K562 (cell line): ENCODE results near the gene METRN. TPM values are rescaled to one million over a fixed set of nuclear protein-coding genes. Genes with fewer than 3 reads are reported as not detected.

Experiments
- ATAC-seq: fragments of 200-7000 bp; cut with Tn5 transposase; 3 replicates; pipeline ENCODE4 v1.9.1; 2020; ENCODE audit warnings: moderate library complexity
- BruUV-seq: library from RNA; stranded (reverse); fragments of 400-500 nt; replicated peaks from 2 replicates; lab custom pipeline; 2021; lab: Mats Ljungman, UMichigan
- CTCF ChIA-PET: fragments of 300-600 bp; formaldehyde crosslinking; extraction: SDS; loops from one replicate; lab custom pipeline; 2021; ENCODE audit warnings: low intra/inter-chr PET ratio; lab: Yijun Ruan, JAX
- POLR2A ChIA-PET: fragments of 300-600, 350-650 bp; sonication (Branson Sonifier 250); formaldehyde crosslinking; extraction: SDS; loops from one replicate; lab custom pipeline; 2021; ENCODE audit warnings: antibody characterized with exemption, inconsistent platforms; lab: Yijun Ruan, JAX
- DNase-seq, 4 experiments: peaks; one replicate each; pipeline versions ENCODE4 v3.0.0 to v3.0.0-alpha.2; 2011 to 2018; ENCODE audit warnings: low spot score in 3 of 4, mixed read lengths in 3 of 4; ENCODE audit errors: extremely low read depth in 1 of 4
- FAIRE-seq: peaks from 2 replicates; lab custom pipeline; 2011; peaks lifted over from hg19 to GRCh38; lab: Jason Lieb, UNC
- H2AFZ ChIP-seq: 2 replicates; pipeline ENCODE4 v1.6.0; 2011; ENCODE audit warnings: low read depth, low read length, control low read depth, inconsistent platforms
- H3K27ac ChIP-seq: fragments of 200-600 bp; 3 replicates; pipeline ENCODE4 v1.8.0; 2011; ENCODE audit warnings: low read depth, mild to moderate bottlenecking, control low read depth, inconsistent platforms, low read length, moderate library complexity, mixed read lengths; ENCODE audit errors: extremely low read depth
- H3K27me3 ChIP-seq, 2 experiments: fragments of 300-600 bp in 1 of 2; 2 replicates in 1 of 2; 3 replicates in 1 of 2; pipeline versions ENCODE4 v1.6.0 to v1.8.0; 2011; ENCODE audit warnings: inconsistent platforms in 2 of 2, low read length in 2 of 2, mild to moderate bottlenecking in 1 of 2, mixed read lengths in 1 of 2, moderate library complexity in 1 of 2; ENCODE audit not compliant: control insufficient read depth in 2 of 2, insufficient read depth in 2 of 2
- H3K36me3 ChIP-seq: fragments of 300-600 bp; 3 replicates; pipeline ENCODE4 v1.8.0; 2011; ENCODE audit warnings: mild to moderate bottlenecking, low read length, inconsistent platforms; ENCODE audit not compliant: control insufficient read depth, insufficient read depth
- H3K4me1 ChIP-seq, 2 experiments: fragments of 200-600 bp in 1 of 2; replicated peaks in 1 of 2; 2 replicates in 1 of 2; 3 replicates in 1 of 2; pipeline versions ENCODE4 v1.5.1 to v1.8.0; 2011; ENCODE audit warnings: inconsistent platforms in 2 of 2, low read length in 2 of 2, mild to moderate bottlenecking in 1 of 2, mixed read lengths in 1 of 2, moderate library complexity in 1 of 2; ENCODE audit not compliant: control insufficient read depth in 2 of 2, insufficient read depth in 2 of 2
- H3K4me2 ChIP-seq: 2 replicates; pipeline ENCODE4 v1.6.1; 2011; ENCODE audit warnings: low read length, control low read depth, inconsistent platforms, mixed read lengths; ENCODE audit not compliant: insufficient read depth
- H3K4me3 ChIP-seq: fragments of 200-600 bp; sonication (generic), shearing (Covaris generic); 2 replicates; pipeline ENCODE4 v1.5.1; 2016; ENCODE audit warnings: control low read depth, inconsistent platforms
- H3K79me2 ChIP-seq: fragments of 200-600 bp; 3 replicates; pipeline ENCODE4 v1.8.0; 2011; ENCODE audit warnings: low read length, inconsistent platforms; ENCODE audit not compliant: control insufficient read depth, insufficient read depth
- H3K9ac ChIP-seq, 2 experiments: 2 replicates each; pipeline versions ENCODE4 v1.6.0 to v1.6.1; 2011; ENCODE audit warnings: low read depth in 2 of 2, low read length in 2 of 2, control low read depth in 1 of 2, inconsistent platforms in 1 of 2, mild to moderate bottlenecking in 1 of 2, mixed read lengths in 1 of 2; ENCODE audit not compliant: insufficient read depth in 1 of 2
- H3K9me1 ChIP-seq: one replicate; pipeline ENCODE4 v1.6.0; 2011; ENCODE audit warnings: inconsistent platforms, mild to moderate bottlenecking, low read length, moderate library complexity; ENCODE audit not compliant: control insufficient read depth, insufficient read depth
- H3K9me3 ChIP-seq: replicated peaks from 2 replicates; pipeline ENCODE4 v1.5.1; 2011; ENCODE audit warnings: low read depth, low read length, inconsistent platforms; ENCODE audit not compliant: control insufficient read depth, insufficient read depth
- H4K20me1 ChIP-seq: replicated peaks from 2 replicates; pipeline ENCODE4 v1.6.1; 2011; ENCODE audit warnings: low read length, inconsistent platforms, mixed read lengths; ENCODE audit not compliant: control insufficient read depth, insufficient read depth
- ARID2 ChIP-seq: fragments of 450-650 bp; IDR thresholded peaks from 2 replicates; pipeline ENCODE4 v1.6.1; 2017; ENCODE audit warnings: antibody characterized with exemption, mild to moderate bottlenecking
- CBX1 ChIP-seq: sonication (generic); IDR thresholded peaks from 2 replicates; pipeline ENCODE4 v1.6.1; 2016; ENCODE audit warnings: antibody characterized with exemption, low read depth, mild to moderate bottlenecking
- CCNT2 ChIP-seq: IDR thresholded peaks from 2 replicates; pipeline ENCODE4 v1.6.1; 2011; ENCODE audit warnings: borderline replicate concordance, low read depth, mild to moderate bottlenecking, moderate library complexity, mixed read lengths, low read length; ENCODE audit not compliant: insufficient read length; ENCODE audit errors: extremely low read depth
- HMG20B ChIP-seq: fragments of 250-450 bp; sonication (Bioruptor Pico); IDR thresholded peaks from 2 replicates; pipeline ENCODE4 v1.5.0; 2021; ENCODE audit warnings: mild to moderate bottlenecking
- KLF1 ChIP-seq: fragments of 450-650 bp; IDR thresholded peaks from 2 replicates; pipeline ENCODE4 v1.6.1; 2016; ENCODE audit warnings: missing genetic modification characterization, missing compliant biosample characterization
- PHF20 ChIP-seq: fragments of 450-650 bp; IDR thresholded peaks from 2 replicates; pipeline ENCODE4 v1.6.1; 2018; ENCODE audit not compliant: partially characterized antibody
- SMARCE1 ChIP-seq: fragments of 450-650 bp; IDR thresholded peaks from 2 replicates; pipeline ENCODE4 v1.7.1; 2016; ENCODE audit warnings: mild to moderate bottlenecking
- SRSF7 ChIP-seq: fragments of 200-400 bp; formaldehyde crosslinking; optimal IDR thresholded peaks from 2 replicates; pipeline ENCODE3; 2017; ENCODE audit warnings: mild to moderate bottlenecking, low read depth, low read length
- TBL1XR1 ChIP-seq, 2 experiments: IDR thresholded peaks; 2 replicates each; pipeline ENCODE4 v1.6.1; 2012; ENCODE audit warnings: improper control_type of control experiment in 2 of 2, low read length in 2 of 2, mild to moderate bottlenecking in 1 of 2
- ZNF224 ChIP-seq: sonication (generic); formaldehyde crosslinking; IDR thresholded peaks from 2 replicates; pipeline ENCODE4 v1.8.0; 2022; ENCODE audit warnings: mild to moderate bottlenecking, missing genetic modification reagents
- ZNF764 ChIP-seq: fragments of 250-450 bp; sonication (Bioruptor Pico); IDR thresholded peaks from 2 replicates; pipeline ENCODE4 v1.4.0; 2020; ENCODE audit warnings: low read depth, mild to moderate bottlenecking, moderate library complexity
- WGBS: fragments of 100-300 bp; shearing (Covaris generic); methylation state at CpG from one replicate; pipeline ENCODE4 v1.1.6; 2016; ENCODE audit warnings: low coverage, mixed read lengths; ENCODE audit not compliant: insufficient coverage; ENCODE audit errors: missing lambda C conversion rate; 5-methylcytosine and 5-hydroxymethylcytosine counted together
- in situ Hi-C: fragments of 300-500 bp; cut with MboI; formaldehyde crosslinking; loops from 4 replicates; pipeline ENCODE4 v1.15.0; 2018; ENCODE audit warnings: inconsistent platforms, mixed read lengths
- intact Hi-C: fragments of 100-400 bp; cut with micrococcal nuclease; formaldehyde crosslinking; loops from 2 replicates; pipeline ENCODE4 v1.14.2; 2022
- polyA plus RNA-seq, 8 experiments: library from polyadenylated mRNA; depleted of rRNA in 4 of 8; stranded (reverse) in 5 of 8; unstranded in 3 of 8; fragments of >200 nt; fragmentation: Nextera tagmentation in 2 of 8; fragmentation: Illumina TruSeq in 1 of 8; extraction: Ambion mirVana in 2 of 8; extraction: Trizol in 1 of 8; gene quantifications; 2 replicates each; pipeline versions ENCODE4 v1.2.1 to v1.2.3, GENCODE V29; 2011 to 2014; ENCODE audit warnings: inconsistent platforms in 1 of 8, missing spikeins in 1 of 8
- total RNA-seq, 7 experiments: library from RNA; depleted of rRNA in 6 of 7; stranded (reverse); fragments of >200 nt in 6 of 7; fragmentation: Illumina TruSeq in 2 of 7; extraction: Trizol in 2 of 7; gene quantifications; 2 replicates each; pipeline versions ENCODE4 v1.2.1 to v1.2.3, GENCODE V29; 2011 to 2021; ENCODE audit warnings: low replicate concordance in 1 of 7
- TF ChIP-seq, protein P1 (sequence below): sonication (generic); formaldehyde crosslinking; IDR thresholded peaks from 2 replicates; pipeline ENCODE4 v1.8.1; 2022; ENCODE audit warnings: missing genetic modification reagents
- TF ChIP-seq, protein P2 (sequence below): IDR thresholded peaks from 2 replicates; pipeline ENCODE4 v1.6.1; 2016; ENCODE audit warnings: missing genetic modification characterization, missing compliant biosample characterization
- TF ChIP-seq, protein P3 (sequence below): fragments of 450-650 bp; formaldehyde crosslinking; IDR thresholded peaks from 2 replicates; pipeline ENCODE4 v1.4.0; 2020; ENCODE audit warnings: mild to moderate bottlenecking, moderate library complexity
- TF ChIP-seq, protein P4 (sequence below): fragments of 450-650 bp; IDR thresholded peaks from 2 replicates; pipeline ENCODE4 v1.6.1; 2016; ENCODE audit warnings: borderline replicate concordance

The METRN gene
- total and polyA plus RNA-seq, 9 of the 15 experiments (the other 6 are each of a cell fraction or from before 2014, with no cell fraction given): 0.20 to 89.8 (median 15.4) TPM

DNA sequence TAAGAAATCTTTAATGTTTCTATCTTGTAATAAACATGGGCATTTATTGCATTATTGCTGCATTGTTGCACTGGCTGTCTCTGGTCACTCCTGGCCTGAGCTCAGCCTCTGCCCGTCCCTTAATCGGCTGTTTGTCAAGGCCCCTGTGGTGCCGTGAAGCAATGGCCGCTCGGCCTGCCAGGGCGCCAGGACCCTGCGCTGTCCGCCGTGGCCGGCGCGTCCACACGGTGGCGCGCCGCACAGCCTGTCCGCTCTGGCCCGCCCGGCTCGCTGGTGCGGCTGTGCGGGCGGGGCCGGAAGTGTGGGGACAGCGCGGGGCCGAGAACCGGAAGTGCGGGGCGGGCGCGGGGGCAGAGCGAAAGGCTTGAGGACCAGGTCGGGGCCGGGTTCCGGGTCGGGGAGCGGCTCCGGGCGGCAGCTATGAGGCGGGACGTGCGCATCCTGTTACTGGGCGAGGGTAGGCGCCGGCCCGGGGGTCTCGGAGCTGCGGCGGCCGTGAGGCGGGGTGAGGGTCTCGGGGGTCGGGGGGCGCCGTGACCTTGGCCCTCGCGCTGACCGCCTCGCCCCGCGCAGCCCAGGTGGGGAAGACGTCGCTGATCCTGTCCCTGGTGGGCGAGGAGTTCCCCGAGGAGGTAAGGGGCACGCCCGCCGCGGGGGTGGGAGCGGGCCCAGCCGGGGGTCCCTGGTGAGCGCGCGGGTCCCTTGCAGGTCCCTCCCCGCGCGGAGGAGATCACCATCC, 47.0 kb upstream of the METRN start, which contains the start of gene RHOT2:
RHOT2 (plus strand) TSS at position 353 of the 739 bp plus-strand sequence; CDS start at position 421, 68 bp downstream.
- Histone ChIP-seq H3K36me3 (peaks cover 41% of the 10 kb centered on the region), H3K27ac (peak within 1 kb of the TSS; percentile 86), H3K27me3 (no peaks in the 10 kb centered on the region), H3K9me1 (no peaks in the 10 kb centered on the region), H3K4me3 (peak within 1 kb of the TSS; percentile 99), H3K4me1 (peaks cover 11 to 91% of the 10 kb centered on the region in 2 experiments; a peak in 4 of 5 replicates), H4K20me1 (no peaks in the 10 kb centered on the region), H3K9me3 (no peaks in the 10 kb centered on the region), H2AFZ (peak within 1 kb of the TSS; percentile 91), H3K9ac (peak within 1 kb of the TSS; percentile 88 to 98), H3K79me2 (peaks cover 25% of the 10 kb centered on the region), H3K4me2 (peak within 1 kb of the TSS; percentile 80)
- ChIA-PET CTCF (interaction anchor here (1.5 kb wide), 1 partner anchor 32 kb away, joined by 7 read pairs; the partner anchor contains the start of gene METTL26), POLR2A (interaction anchor here (0.6 to 0.8 kb wide), 3 partner anchors 10 to 624 kb away, joined by 3 read pairs; partner anchors contain the start of gene METTL26)
- DNase-seq (peak; percentile 87 to 96 (median 88)), ATAC-seq (peak; percentile 98), FAIRE-seq (peak; percentile 82)
- no TSS peak for BruUV-seq
- under 1% methylated on average over 60 of the region's 78 CpGs for WGBS
- intact Hi-C loops: loop anchor here (5.0 to 10.0 kb wide), 2 partner anchors 91 to 273 kb away; partner anchors contain the start of gene NME4
- in situ Hi-C loops: loop anchor here (5.0 kb wide), 1 partner anchor 91 kb away; no protein-coding TSS in a partner anchor
- TF ChIP-seq SMARCE1: no peak
- no peak for TF ChIP-seq CBX1
- peak; percentile 96 for TF ChIP-seq CCNT2
- TF ChIP-seq SRSF7: no peak
- no peak for TF ChIP-seq HMG20B (CRISPR knock-in tag)
- TF ChIP-seq ZNF764 (CRISPR knock-in tag): no peak
- TF ChIP-seq KLF1: peak; percentile 68
- TF ChIP-seq, protein P1, sequence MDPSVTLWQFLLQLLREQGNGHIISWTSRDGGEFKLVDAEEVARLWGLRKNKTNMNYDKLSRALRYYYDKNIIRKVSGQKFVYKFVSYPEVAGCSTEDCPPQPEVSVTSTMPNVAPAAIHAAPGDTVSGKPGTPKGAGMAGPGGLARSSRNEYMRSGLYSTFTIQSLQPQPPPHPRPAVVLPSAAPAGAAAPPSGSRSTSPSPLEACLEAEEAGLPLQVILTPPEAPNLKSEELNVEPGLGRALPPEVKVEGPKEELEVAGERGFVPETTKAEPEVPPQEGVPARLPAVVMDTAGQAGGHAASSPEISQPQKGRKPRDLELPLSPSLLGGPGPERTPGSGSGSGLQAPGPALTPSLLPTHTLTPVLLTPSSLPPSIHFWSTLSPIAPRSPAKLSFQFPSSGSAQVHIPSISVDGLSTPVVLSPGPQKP: no peak
- TF ChIP-seq, protein P2, sequence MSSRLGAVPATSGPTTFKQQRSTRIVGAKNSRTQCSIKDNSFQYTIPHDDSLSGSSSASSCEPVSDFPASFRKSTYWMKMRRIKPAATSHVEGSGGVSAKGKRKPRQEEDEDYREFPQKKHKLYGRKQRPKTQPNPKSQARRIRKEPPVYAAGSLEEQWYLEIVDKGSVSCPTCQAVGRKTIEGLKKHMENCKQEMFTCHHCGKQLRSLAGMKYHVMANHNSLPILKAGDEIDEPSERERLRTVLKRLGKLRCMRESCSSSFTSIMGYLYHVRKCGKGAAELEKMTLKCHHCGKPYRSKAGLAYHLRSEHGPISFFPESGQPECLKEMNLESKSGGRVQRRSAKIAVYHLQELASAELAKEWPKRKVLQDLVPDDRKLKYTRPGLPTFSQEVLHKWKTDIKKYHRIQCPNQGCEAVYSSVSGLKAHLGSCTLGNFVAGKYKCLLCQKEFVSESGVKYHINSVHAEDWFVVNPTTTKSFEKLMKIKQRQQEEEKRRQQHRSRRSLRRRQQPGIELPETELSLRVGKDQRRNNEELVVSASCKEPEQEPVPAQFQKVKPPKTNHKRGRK (tag): no peak
- TF ChIP-seq, protein P3, sequence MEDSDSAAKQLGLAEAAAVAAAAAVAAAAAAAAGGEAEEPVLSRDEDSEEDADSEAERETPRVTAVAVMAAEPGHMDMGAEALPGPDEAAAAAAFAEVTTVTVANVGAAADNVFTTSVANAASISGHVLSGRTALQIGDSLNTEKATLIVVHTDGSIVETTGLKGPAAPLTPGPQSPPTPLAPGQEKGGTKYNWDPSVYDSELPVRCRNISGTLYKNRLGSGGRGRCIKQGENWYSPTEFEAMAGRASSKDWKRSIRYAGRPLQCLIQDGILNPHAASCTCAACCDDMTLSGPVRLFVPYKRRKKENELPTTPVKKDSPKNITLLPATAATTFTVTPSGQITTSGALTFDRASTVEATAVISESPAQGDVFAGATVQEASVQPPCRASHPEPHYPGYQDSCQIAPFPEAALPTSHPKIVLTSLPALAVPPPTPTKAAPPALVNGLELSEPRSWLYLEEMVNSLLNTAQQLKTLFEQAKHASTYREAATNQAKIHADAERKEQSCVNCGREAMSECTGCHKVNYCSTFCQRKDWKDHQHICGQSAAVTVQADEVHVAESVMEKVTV (CRISPR knock-in tag): no peak; the same call in 1 of the 2 replicates
- TF ChIP-seq, protein P4, sequence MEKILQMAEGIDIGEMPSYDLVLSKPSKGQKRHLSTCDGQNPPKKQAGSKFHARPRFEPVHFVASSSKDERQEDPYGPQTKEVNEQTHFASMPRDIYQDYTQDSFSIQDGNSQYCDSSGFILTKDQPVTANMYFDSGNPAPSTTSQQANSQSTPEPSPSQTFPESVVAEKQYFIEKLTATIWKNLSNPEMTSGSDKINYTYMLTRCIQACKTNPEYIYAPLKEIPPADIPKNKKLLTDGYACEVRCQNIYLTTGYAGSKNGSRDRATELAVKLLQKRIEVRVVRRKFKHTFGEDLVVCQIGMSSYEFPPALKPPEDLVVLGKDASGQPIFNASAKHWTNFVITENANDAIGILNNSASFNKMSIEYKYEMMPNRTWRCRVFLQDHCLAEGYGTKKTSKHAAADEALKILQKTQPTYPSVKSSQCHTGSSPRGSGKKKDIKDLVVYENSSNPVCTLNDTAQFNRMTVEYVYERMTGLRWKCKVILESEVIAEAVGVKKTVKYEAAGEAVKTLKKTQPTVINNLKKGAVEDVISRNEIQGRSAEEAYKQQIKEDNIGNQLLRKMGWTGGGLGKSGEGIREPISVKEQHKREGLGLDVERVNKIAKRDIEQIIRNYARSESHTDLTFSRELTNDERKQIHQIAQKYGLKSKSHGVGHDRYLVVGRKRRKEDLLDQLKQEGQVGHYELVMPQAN: no peak
- no peak for TF ChIP-seq PHF20
- TF ChIP-seq TBL1XR1 (IDR thresholded peaks at IDR 0.05; ENCODE audit: low read length in 2 of 2): peak in 1 of 2 experiments; percentile 57; a peak in 1 of 4 replicates
- TF ChIP-seq ARID2: no peak
- no peak for TF ChIP-seq ZNF224
